ENCODE results near the gene DGKB.

Gene DGKB

GRCh38 chr7:14817829-14818614 is 84.5 kb downstream of the DGKB start:
- DNase-seq (ENCODE audit: extremely low spot score), result no peak
- ChIA-PET POLR2A (no interaction called here), CTCF (no interaction called here)
- TF ChIP-seq FOXK2 (IDR thresholded peaks at IDR 0.05), result no peak
- TF ChIP-seq NFRKB (IDR thresholded peaks at IDR 0.05), result no peak
- no peak for TF ChIP-seq PKNOX1 (IDR thresholded peaks at IDR 0.05)
- no peak for TF ChIP-seq ZNF384 (IDR thresholded peaks at IDR 0.05)
- TF ChIP-seq HDGF (IDR thresholded peaks at IDR 0.05; ENCODE audit: borderline replicate concordance), result no peak
- no peak for TF ChIP-seq ARNT (IDR thresholded peaks at IDR 0.05)
- no peak for TF ChIP-seq LEF1 (IDR thresholded peaks at IDR 0.05; ENCODE audit: borderline replicate concordance)
- no peak for TF ChIP-seq SP1 (IDR thresholded peaks at IDR 0.05)
- TF ChIP-seq CTBP1 (IDR thresholded peaks at IDR 0.05; ENCODE audit: borderline replicate concordance), result no peak
- TF ChIP-seq ELF4 (IDR thresholded peaks at IDR 0.05), result no peak
- no peak for TF ChIP-seq BHLHE40 (IDR thresholded peaks at IDR 0.05; ENCODE audit: borderline replicate concordance)
- TF ChIP-seq SUZ12 (IDR thresholded peaks at IDR 0.05), result no peak
- TF ChIP-seq L3MBTL2 (conservative IDR thresholded peaks at IDR 0.05), result no peak
- TF ChIP-seq FOXM1 (IDR thresholded peaks at IDR 0.05; ENCODE audit: borderline replicate concordance), result no peak
- TF ChIP-seq TARDBP (IDR thresholded peaks at IDR 0.05), result no peak
- TF ChIP-seq FOXA1 (IDR thresholded peaks at IDR 0.05), result no peak

- ChIA-PET POLR2A (no interaction called here), CTCF (interaction anchor here (0.9 kb wide), 1 partner anchor 54 kb away, joined by 5 read pairs; no protein-coding TSS in a partner anchor)
- DNase-seq (ENCODE audit: extremely low spot score), result no peak
- no peak for TF ChIP-seq NFRKB (IDR thresholded peaks at IDR 0.05)
- TF ChIP-seq FOXM1 (IDR thresholded peaks at IDR 0.05; ENCODE audit: borderline replicate concordance), result no peak
- no peak for TF ChIP-seq ZNF384 (IDR thresholded peaks at IDR 0.05)
- TF ChIP-seq SP1 (IDR thresholded peaks at IDR 0.05), result no peak
- no peak for TF ChIP-seq ELF4 (IDR thresholded peaks at IDR 0.05)
- no peak for TF ChIP-seq CTBP1 (IDR thresholded peaks at IDR 0.05; ENCODE audit: borderline replicate concordance)
- no peak for TF ChIP-seq TARDBP (IDR thresholded peaks at IDR 0.05)
- no peak for TF ChIP-seq BHLHE40 (IDR thresholded peaks at IDR 0.05; ENCODE audit: borderline replicate concordance)
- TF ChIP-seq L3MBTL2 (conservative IDR thresholded peaks at IDR 0.05), result no peak
- no peak for TF ChIP-seq FOXA1 (IDR thresholded peaks at IDR 0.05)
- TF ChIP-seq FOXK2 (IDR thresholded peaks at IDR 0.05), result no peak
- no peak for TF ChIP-seq LEF1 (IDR thresholded peaks at IDR 0.05; ENCODE audit: borderline replicate concordance)
- TF ChIP-seq ARNT (IDR thresholded peaks at IDR 0.05), result no peak
- TF ChIP-seq HDGF (IDR thresholded peaks at IDR 0.05; ENCODE audit: borderline replicate concordance), result no peak
- no peak for TF ChIP-seq PKNOX1 (IDR thresholded peaks at IDR 0.05)
- no peak for TF ChIP-seq SUZ12 (IDR thresholded peaks at IDR 0.05)
These were observed 95.0 kb downstream of the DGKB start for GRCh38 chr7:14807507-14807906.

GRCh38 chr7:14806891-14807290 is 95.7 kb downstream of the DGKB start:
- TF ChIP-seq L3MBTL2 (conservative IDR thresholded peaks at IDR 0.05) (no peak), FOXA1 (IDR thresholded peaks at IDR 0.05) (no peak)
- CTCF ChIA-PET, result interaction anchor here (0.9 kb wide), 1 partner anchor 53 kb away, joined by 5 read pairs; no protein-coding TSS in a partner anchor

GRCh38 chr7:14805105-14805719 is 97.3 kb downstream of the DGKB start:
- POLR2A ChIA-PET, result no interaction called here
- TF ChIP-seq FOXK2 (IDR thresholded peaks at IDR 0.05) (no peak), L3MBTL2 (conservative IDR thresholded peaks at IDR 0.05) (no peak), NFRKB (IDR thresholded peaks at IDR 0.05) (no peak), FOXM1 (IDR thresholded peaks at IDR 0.05; ENCODE audit: borderline replicate concordance) (no peak), FOXA1 (IDR thresholded peaks at IDR 0.05) (no peak), ELF4 (IDR thresholded peaks at IDR 0.05) (no peak), SP1 (IDR thresholded peaks at IDR 0.05) (no peak), ARNT (IDR thresholded peaks at IDR 0.05) (no peak), CTBP1 (IDR thresholded peaks at IDR 0.05; ENCODE audit: borderline replicate concordance) (no peak), BHLHE40 (IDR thresholded peaks at IDR 0.05; ENCODE audit: borderline replicate concordance) (no peak), PKNOX1 (IDR thresholded peaks at IDR 0.05) (no peak), ZNF384 (IDR thresholded peaks at IDR 0.05) (no peak), SUZ12 (IDR thresholded peaks at IDR 0.05) (no peak), LEF1 (IDR thresholded peaks at IDR 0.05; ENCODE audit: borderline replicate concordance) (no peak)
- CTCF ChIA-PET, result no interaction called here
- DNase-seq (ENCODE audit: extremely low spot score), result no peak

More at GRCh38 chr7:14806891-14807290, 95.7 kb downstream of the DGKB start:
- no peak for DNase-seq (ENCODE audit: extremely low spot score)
- POLR2A ChIA-PET, result no interaction called here

GRCh38 chr7:14800664-14801063 is 101.9 kb downstream of the DGKB start:
- DNase-seq (ENCODE audit: extremely low spot score), result no peak
- POLR2A ChIA-PET, result no interaction called here
- TF ChIP-seq LEF1 (IDR thresholded peaks at IDR 0.05; ENCODE audit: borderline replicate concordance) (no peak), L3MBTL2 (conservative IDR thresholded peaks at IDR 0.05) (no peak), CTBP1 (IDR thresholded peaks at IDR 0.05; ENCODE audit: borderline replicate concordance) (no peak), ARNT (IDR thresholded peaks at IDR 0.05) (no peak), FOXM1 (IDR thresholded peaks at IDR 0.05; ENCODE audit: borderline replicate concordance) (no peak), NFRKB (IDR thresholded peaks at IDR 0.05) (no peak), PKNOX1 (IDR thresholded peaks at IDR 0.05) (no peak), ELF4 (IDR thresholded peaks at IDR 0.05) (no peak), FOXA1 (IDR thresholded peaks at IDR 0.05) (no peak)
- CTCF ChIA-PET, result interaction anchor here (0.6 kb wide), 1 partner anchor 167 kb away, joined by 3 read pairs; no protein-coding TSS in a partner anchor

All from HEK293T (cell line).